Uterus (tissue), 4 donors: ENCODE data around the gene GIMAP4. TPM values are rescaled to one million over a fixed set of nuclear protein-coding genes. Genes with fewer than 3 reads are reported as not detected.

Experiments
- DNase-seq, 2 donors: peaks; one replicate each; pipeline ENCODE4 v3.0.0-alpha.2; 2019 to 2020
- H3K27ac ChIP-seq, 2 donors: fragments of 200-600 bp; sonication (generic); 1 replicate in 1 of 2; 2 replicates in 1 of 2; pipeline ENCODE4 v1.5.1; 2016 to 2018
- H3K27me3 ChIP-seq, 2 donors: fragments of 200-600 bp; sonication (generic); one replicate each; pipeline ENCODE4 v1.5.1; 2018 to 2019; ENCODE audit warnings: control low read depth in 1 of 2
- H3K36me3 ChIP-seq, 2 donors: fragments of 200-600 bp; sonication (generic); one replicate each; pipeline ENCODE4 v1.5.1; 2019; ENCODE audit warnings: control low read depth in 1 of 2
- H3K4me1 ChIP-seq, 2 donors: fragments of 200-600 bp; sonication (generic); one replicate each; pipeline ENCODE4 v1.5.1; 2018 to 2019; ENCODE audit warnings: control low read depth in 1 of 2
- H3K4me3 ChIP-seq, 2 donors: fragments of 200-600 bp; sonication (generic); 1 replicate in 1 of 2; 2 replicates in 1 of 2; pipeline ENCODE4 v1.5.1; 2018 to 2019; ENCODE audit warnings: mild to moderate bottlenecking in 1 of 2
- H3K9me3 ChIP-seq, 2 donors: fragments of 200-600 bp; sonication (generic); one replicate each; pipeline ENCODE4 v1.5.1; 2019; ENCODE audit warnings: control low read depth in 1 of 2
- POLR2A ChIP-seq, 2 donors: fragments of 450-650 bp; IDR thresholded peaks; one replicate each; pipeline ENCODE4 v1.6.1; 2016; ENCODE audit warnings: antibody characterized with exemption in 2 of 2, mild to moderate bottlenecking in 1 of 2, moderate library complexity in 1 of 2
- intact Hi-C: fragments of 100-400 bp; cut with DNase I; formaldehyde crosslinking; loops from one replicate; pipeline ENCODE4 v1.15.1; 2023; ENCODE audit warnings: low total_unique reads
- total RNA-seq, 4 donors: library from RNA; depleted of rRNA in 3 of 4; stranded (reverse); fragments of >200 nt in 3 of 4; gene quantifications; one replicate each; pipeline versions ENCODE4 v1.1.0 to v1.2.4, GENCODE V29; 2014 to 2023
- TF ChIP-seq, protein P1 (sequence below), 4 experiments: fragments of 200-600 bp in 2 of 4; fragments of 450-650 bp in 2 of 4; sonication (generic) in 2 of 4; IDR thresholded peaks; one replicate each; pipeline ENCODE4 v1.5.1; 2016 to 2019; ENCODE audit warnings: antibody characterized with exemption in 4 of 4, mild to moderate bottlenecking in 2 of 4, moderate library complexity in 1 of 4
- donor health status: DM: yes; HTN: yes; CAD: no.

The GIMAP4 gene
- total RNA-seq, 4 donors from 2014 or later: 39.0 to 116 (median 75.7) TPM

GRCh38 chr7:150538259-150538658, 28.9 kb upstream of the GIMAP4 start:
- no peak for DNase-seq
- Histone ChIP-seq H3K27ac (no peak overlapping the region), H3K27me3 (no peaks in the 10 kb centered on the region), H3K36me3 (no peaks in the 10 kb centered on the region), H3K4me3 (no peak overlapping the region), H3K9me3 (no peaks in the 10 kb centered on the region), H3K4me1 (no peaks in the 10 kb centered on the region)
- intact Hi-C loops: no loop called here
- no peak for TF ChIP-seq POLR2A (IDR thresholded peaks at IDR 0.05)
- TF ChIP-seq, protein P1, sequence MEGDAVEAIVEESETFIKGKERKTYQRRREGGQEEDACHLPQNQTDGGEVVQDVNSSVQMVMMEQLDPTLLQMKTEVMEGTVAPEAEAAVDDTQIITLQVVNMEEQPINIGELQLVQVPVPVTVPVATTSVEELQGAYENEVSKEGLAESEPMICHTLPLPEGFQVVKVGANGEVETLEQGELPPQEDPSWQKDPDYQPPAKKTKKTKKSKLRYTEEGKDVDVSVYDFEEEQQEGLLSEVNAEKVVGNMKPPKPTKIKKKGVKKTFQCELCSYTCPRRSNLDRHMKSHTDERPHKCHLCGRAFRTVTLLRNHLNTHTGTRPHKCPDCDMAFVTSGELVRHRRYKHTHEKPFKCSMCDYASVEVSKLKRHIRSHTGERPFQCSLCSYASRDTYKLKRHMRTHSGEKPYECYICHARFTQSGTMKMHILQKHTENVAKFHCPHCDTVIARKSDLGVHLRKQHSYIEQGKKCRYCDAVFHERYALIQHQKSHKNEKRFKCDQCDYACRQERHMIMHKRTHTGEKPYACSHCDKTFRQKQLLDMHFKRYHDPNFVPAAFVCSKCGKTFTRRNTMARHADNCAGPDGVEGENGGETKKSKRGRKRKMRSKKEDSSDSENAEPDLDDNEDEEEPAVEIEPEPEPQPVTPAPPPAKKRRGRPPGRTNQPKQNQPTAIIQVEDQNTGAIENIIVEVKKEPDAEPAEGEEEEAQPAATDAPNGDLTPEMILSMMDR (IDR thresholded peaks at IDR 0.05): no peak

DNA sequence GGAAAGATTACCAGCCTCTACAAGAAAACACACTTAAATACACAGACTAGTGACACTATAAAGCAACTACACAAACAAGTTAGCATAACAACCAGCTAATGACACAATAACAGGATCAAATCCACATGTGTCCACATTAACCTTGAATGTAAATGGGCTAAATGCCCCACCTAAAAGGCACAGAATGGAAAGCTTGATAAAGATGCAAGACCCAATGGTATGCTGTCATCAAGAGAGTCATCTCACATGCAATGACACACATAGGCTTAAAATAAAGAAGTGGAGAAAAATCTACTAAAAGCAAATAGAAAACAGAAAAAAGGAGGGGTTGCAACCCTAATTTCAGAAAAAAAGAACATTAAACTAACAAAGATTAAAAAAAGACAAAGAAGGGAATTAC, 14.0 kb upstream of the GIMAP4 start:
- no peaks in the 10 kb centered on the region for H3K4me1 ChIP-seq
- no peaks in the 10 kb centered on the region for H3K27me3 ChIP-seq
- no peak overlapping the region for H3K4me3 ChIP-seq
- H3K27ac ChIP-seq: no peak overlapping the region
- no peak for DNase-seq
- intact Hi-C loops: no loop called here
- TF ChIP-seq, protein P1 (IDR thresholded peaks at IDR 0.05): no peak
- no peak for TF ChIP-seq POLR2A (IDR thresholded peaks at IDR 0.05)
- no peaks in the 10 kb centered on the region for H3K36me3 ChIP-seq
- H3K9me3 ChIP-seq: no peaks in the 10 kb centered on the region

DNA sequence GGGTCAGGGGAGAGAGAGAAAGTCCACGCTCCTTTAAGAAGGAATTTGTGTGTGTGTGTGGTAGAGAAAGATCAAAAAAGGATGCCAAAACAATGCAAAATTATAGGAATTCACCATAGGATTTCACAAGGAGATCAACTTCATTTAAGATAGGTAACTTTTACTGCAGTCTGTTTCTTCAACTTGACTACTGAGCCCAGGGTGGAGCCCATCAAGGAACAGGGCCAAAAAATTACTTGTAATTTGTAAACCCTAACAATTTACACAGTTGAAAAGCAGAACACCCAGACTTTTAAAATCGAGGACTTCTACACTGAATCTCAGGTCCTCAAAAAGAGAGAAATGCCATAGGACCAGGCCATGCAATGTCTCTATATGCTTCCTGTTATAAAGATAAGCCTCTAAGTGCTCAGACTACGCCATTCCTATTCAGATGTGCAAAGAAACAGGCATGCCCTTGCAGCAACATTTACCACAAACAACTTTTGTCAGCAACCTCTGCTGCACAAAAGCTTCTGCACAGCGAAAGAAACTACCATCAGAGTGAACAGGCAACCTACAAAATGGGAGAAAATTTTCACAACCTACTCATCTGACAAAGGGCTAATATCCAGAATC, 10.6 kb upstream of the GIMAP4 start:
- intact Hi-C loops: no loop called here
- TF ChIP-seq, protein P1 (IDR thresholded peaks at IDR 0.05): no peak
- no peak for TF ChIP-seq POLR2A (IDR thresholded peaks at IDR 0.05)
- no peak for DNase-seq
- Histone ChIP-seq H3K9me3 (no peaks in the 10 kb centered on the region), H3K4me3 (no peak overlapping the region), H3K4me1 (no peaks in the 10 kb centered on the region), H3K36me3 (no peaks in the 10 kb centered on the region), H3K27ac (peak overlapping the region in 1 of 2 donors; percentile 1), H3K27me3 (no peaks in the 10 kb centered on the region)

GRCh38 chr7:150560486-150560885, 6.7 kb upstream of the GIMAP4 start:
- H3K27me3 ChIP-seq: no peaks in the 10 kb centered on the region
- H3K4me1 ChIP-seq: no peaks in the 10 kb centered on the region
- TF ChIP-seq, protein P1 (IDR thresholded peaks at IDR 0.05): no peak
- no peak for TF ChIP-seq POLR2A (IDR thresholded peaks at IDR 0.05)
- no peaks in the 10 kb centered on the region for H3K36me3 ChIP-seq
- H3K4me3 ChIP-seq: no peak overlapping the region
- intact Hi-C loops: no loop called here
- no peak for DNase-seq
- no peaks in the 10 kb centered on the region for H3K9me3 ChIP-seq
- H3K27ac ChIP-seq: no peak overlapping the region

DNA sequence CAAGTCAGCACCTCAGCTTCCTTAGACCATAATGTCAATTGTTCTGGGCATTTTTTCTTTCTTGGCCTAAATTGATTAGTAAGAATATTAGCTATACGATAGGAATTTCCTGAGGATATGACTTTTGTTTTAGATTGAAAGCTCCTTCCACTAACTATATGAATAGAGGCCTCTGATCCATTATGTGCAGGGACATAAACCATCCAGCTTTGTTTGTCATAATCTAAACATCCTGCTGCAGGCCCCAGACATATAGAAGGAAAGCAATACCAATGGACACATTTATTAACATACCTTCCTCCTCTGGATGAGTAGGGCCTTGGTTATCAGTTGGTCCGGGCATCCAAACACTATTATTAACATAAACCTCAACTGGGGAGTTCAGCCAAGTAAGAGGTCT, 4.3 kb upstream of the GIMAP4 start:
- H3K9me3 ChIP-seq: no peaks in the 10 kb centered on the region
- no peak for DNase-seq
- H3K27ac ChIP-seq: no peak overlapping the region
- no peaks in the 10 kb centered on the region for H3K4me1 ChIP-seq
- H3K36me3 ChIP-seq: no peaks in the 10 kb centered on the region
- TF ChIP-seq, protein P1 (IDR thresholded peaks at IDR 0.05): no peak
- no peak for TF ChIP-seq POLR2A (IDR thresholded peaks at IDR 0.05)
- H3K4me3 ChIP-seq: no peak overlapping the region
- no peaks in the 10 kb centered on the region for H3K27me3 ChIP-seq
- intact Hi-C loops: no loop called here
